RWPE1 (cell line): ENCODE data around the gene CBR3.
A peak's percentile ranks its signal among the peaks of the same experiment; 100 is the strongest.
"Not testable (repeated sequence)": the region's sequence is repeated elsewhere in the genome, so short reads cannot be mapped to it uniquely, and the experiment has no call there.

Source experiments
- CTCF ChIA-PET: fragments of 350-600 bp; sonication (Branson Sonifier 250); formaldehyde crosslinking; extraction: SDS; loops from one replicate; lab custom pipeline; 2021; lab: Yijun Ruan, JAX
- POLR2A ChIA-PET: fragments of 400-600 bp; formaldehyde crosslinking; extraction: SDS; loops from one replicate; lab custom pipeline; 2020; ENCODE audit warnings: antibody characterized with exemption; ENCODE audit not compliant: low non-redundant PET; lab: Yijun Ruan, JAX
- DNase-seq: peaks from one replicate; pipeline ENCODE4 v3.0.0; 2012; ENCODE audit warnings: low spot score
- H3K27ac ChIP-seq: fragments of 450-650 bp; 2 replicates; pipeline ENCODE4 v1.5.1; 2017
- CTCF ChIP-seq: fragments of 450-650 bp; conservative IDR thresholded peaks from 2 replicates; pipeline ENCODE4 v1.5.1; 2017; ENCODE audit warnings: low read depth, mild to moderate bottlenecking

The CBR3 gene

GRCh38 chr21:36126208-36126565, 8.7 kb upstream of the CBR3 start:
- ChIA-PET POLR2A (no interaction called here), CTCF (interaction anchor here (0.5 to 1.5 kb wide), 4 partner anchors 84 to 1827 kb away, joined by 3 to 4 read pairs (median 4); no protein-coding TSS in a partner anchor)
- DNase-seq: no peak

GRCh38 chr21:36126621-36127110, 8.2 kb upstream of the CBR3 start:
- CTCF ChIA-PET: interaction anchor here (0.5 to 1.5 kb wide), 6 partner anchors 8 to 1827 kb away, joined by 3 to 4 read pairs (median 3); partner anchors contain the start of gene CBR3
- POLR2A ChIA-PET: interaction anchor here (0.7 kb wide), 1 partner anchor 1390 kb away, joined by 3 read pairs; no protein-coding TSS in a partner anchor
- peak overlapping the region; percentile 74 for H3K27ac ChIP-seq
- no peak for TF ChIP-seq CTCF
- DNase-seq: no peak

More at GRCh38 chr21:36126208-36126565, 8.7 kb upstream of the CBR3 start:
- TF ChIP-seq CTCF: no peak
- H3K27ac ChIP-seq: peak overlapping the region; percentile 74

GRCh38 chr21:36127250-36127904, 7.5 kb upstream of the CBR3 start:
- no peak for DNase-seq
- CTCF ChIA-PET: interaction anchor here (0.7 to 0.8 kb wide), 4 partner anchors 7 to 1235 kb away, joined by 3 to 5 read pairs (median 4); partner anchors contain the start of gene CBR3
- POLR2A ChIA-PET: no interaction called here
- H3K27ac ChIP-seq: peak overlapping the region; percentile 28; the same call in 1 of the 2 replicates
- no peak for TF ChIP-seq CTCF

- DNase-seq: no peak
- ChIA-PET POLR2A (no interaction called here), CTCF (interaction anchor here (0.8 kb wide), 1 partner anchor 1235 kb away, joined by 5 read pairs; no protein-coding TSS in a partner anchor)
- TF ChIP-seq CTCF: no peak
- peak overlapping the region; percentile 28; the same call in 1 of the 2 replicates for H3K27ac ChIP-seq
Measured at GRCh38 chr21:36127977-36128376, 6.9 kb upstream of the CBR3 start.

- ChIA-PET CTCF (no interaction called here), POLR2A (no interaction called here)
- DNase-seq: no peak
- no peak for TF ChIP-seq CTCF
- H3K27ac ChIP-seq: peak overlapping the region; percentile 50; the same call in 1 of the 2 replicates
Measured at GRCh38 chr21:36129219-36129618, 5.7 kb upstream of the CBR3 start.

GRCh38 chr21:36130414-36130762, 4.5 kb upstream of the CBR3 start:
- POLR2A ChIA-PET, CTCF ChIA-PET, DNase-seq: not testable (repeated sequence)
- peak overlapping the region; percentile 50 for H3K27ac ChIP-seq

- CTCF ChIA-PET, DNase-seq, H3K27ac ChIP-seq, POLR2A ChIA-PET: not testable (repeated sequence)
Measured at GRCh38 chr21:36130839-36131238, 4.0 kb upstream of the CBR3 start.
